Mucosa of gallbladder (tissue), 1 donor: ENCODE data around the gene MARK2. TPM values are rescaled to one million over a fixed set of nuclear protein-coding genes. Genes with fewer than 3 reads are reported as not detected.
A peak's percentile ranks its signal among the peaks of the same experiment; 100 is the strongest.
"Not testable (repeated sequence)": the region's sequence is repeated elsewhere in the genome, so short reads cannot be mapped to it uniquely, and the experiment has no call there.

Experiments used
- DNase-seq: peaks from one replicate; pipeline ENCODE4 v3.0.0-alpha.2; 2020; ENCODE audit warnings: low spot score
- total RNA-seq: library from RNA; stranded (reverse); gene quantifications from one replicate; pipeline ENCODE4 v1.2.1, GENCODE V29; 2021
- donor health status: DM: no; HTN: no; CAD: no.

The MARK2 gene
- total RNA-seq = 65.0 TPM

DNA sequence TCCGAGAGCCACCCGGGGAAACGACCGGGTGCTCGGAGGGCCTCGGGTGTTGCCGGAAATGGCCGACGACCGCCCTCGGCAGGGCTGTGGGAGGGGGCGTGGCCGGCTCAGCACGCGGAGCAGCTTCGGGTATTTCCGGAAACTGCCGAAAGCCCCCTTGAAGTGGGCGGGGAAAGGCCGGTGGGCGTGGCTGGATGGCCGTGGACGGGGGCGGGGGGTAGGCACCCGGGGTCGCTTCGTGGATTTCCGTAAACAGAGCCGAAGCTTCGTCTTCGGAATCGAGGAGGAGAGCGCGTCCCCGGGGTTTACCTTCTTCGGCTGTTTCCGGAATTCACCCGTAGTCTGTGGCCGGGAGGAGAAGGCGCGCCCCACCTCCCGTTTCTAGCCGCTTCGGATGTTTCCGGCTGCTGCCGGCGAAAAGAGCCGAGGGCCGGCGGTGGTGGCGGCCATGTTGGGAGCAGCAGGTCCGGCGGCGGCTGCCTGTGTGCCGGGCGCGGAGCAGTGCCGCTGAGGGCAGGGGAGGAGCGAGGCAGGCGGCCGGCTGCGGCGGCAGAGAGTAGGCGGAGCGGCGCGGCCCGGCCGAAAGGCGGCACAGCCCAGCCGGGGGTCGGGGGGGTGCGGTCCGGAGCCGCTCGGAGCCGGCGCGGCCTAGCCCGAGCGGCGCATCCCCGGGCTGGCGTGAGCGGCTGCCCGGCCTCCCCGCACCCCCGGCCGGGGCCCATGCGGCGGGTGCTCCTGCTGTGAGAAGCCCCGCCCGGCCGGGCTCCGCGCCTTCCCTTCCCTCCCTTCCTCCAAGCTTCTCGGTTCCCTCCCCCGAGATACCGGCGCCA is at the start of gene MARK2:
Gene MARK2 (plus strand): TSS at position 433 of the 830 bp plus-strand sequence. CDS start 397 bp downstream, at position 830.
- DNase-seq = peak; percentile 99

DNA sequence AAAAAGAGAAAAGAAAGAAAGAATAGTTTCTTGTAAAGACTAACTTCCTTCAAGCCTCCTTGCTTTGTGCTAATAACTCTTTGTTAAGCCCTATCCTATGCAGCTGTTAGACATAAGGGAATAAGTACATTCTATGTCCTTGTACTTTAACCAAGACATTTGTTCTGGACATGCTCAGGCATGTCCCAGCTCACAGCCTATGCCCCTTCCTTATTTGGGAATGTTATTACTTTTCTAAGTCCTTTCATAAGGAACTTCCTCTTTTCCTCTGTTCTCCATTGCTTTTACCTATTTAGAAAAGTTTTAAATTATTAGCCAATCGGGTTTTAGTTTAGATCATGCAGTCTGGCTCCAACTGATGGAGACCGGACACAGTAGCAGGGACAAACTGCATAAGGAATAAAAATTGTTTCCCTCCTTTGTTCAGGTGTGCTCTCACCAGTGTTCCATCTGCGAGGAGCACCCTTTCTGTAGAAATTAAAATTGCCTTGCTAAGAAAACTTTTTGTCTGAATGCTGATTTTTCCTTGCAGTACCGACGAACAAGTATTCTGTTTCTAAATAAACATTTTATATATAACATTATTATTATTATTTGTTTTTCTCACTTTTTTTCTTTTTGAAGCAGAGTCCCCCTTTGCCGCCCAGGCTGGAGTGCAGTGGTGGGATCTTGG is 47.3 kb upstream of the MARK2 start:
- DNase-seq = no peak

DNA sequence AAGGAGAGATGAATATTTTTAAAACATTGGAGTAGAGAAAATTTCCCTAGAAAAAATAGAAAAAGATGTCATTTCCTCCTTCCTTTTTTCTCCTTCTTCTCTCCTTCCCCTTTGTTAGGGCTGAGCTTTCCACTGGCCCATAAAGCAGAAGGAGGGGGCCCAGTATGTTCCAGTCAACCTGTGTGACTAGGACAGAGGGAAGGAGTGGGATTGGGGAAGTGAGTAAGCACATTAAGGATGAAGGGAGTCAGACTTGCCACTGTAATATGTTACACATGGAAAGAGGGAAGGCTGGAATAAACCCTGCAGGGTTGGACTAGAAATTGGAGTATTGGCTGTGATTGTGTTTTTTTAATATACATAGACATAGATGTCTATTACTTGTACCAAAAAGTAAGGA is 45.7 kb upstream of the MARK2 start:
- no peak for DNase-seq

DNA sequence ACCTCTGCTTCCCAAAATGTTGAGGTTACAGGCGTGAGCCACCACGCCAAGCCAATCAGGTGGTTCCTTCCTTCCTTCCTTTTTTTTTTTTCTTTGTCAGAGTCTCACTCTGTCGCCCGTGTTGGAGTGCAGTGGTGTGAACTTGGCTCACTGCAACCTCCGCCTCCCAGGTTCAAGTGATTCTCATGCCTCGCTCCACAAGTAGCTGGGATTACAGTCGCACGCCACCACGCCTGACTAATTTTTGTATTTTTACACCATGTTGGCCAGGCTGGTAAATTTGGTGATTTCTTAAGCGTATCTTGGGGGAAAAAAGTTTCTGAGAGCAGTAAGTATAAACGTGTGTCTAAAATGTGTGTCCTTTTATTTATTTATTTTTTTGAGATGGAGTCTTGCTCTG is 43.8 kb upstream of the MARK2 start:
- no peak for DNase-seq

DNA sequence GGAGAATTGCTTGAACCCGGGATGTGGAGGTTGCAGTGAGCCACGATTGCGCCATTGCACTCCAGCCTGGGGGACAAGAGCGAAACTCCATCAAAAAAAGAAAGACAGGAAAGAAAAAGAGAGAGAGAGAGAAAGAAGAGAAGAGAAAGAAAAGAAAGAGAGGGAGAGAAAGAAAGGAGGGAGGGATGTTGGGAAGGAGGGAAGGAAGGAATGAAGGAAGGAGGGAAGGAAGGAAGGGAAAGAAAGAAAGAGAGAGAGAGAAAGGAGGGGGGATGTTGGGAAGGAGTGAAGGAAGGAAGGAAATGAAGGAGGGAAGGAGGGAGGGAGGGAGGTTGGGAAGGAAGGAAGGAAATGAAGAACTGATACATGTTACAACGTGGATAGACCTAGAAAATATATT is 38.0 kb upstream of the MARK2 start:
- no peak for DNase-seq

DNA sequence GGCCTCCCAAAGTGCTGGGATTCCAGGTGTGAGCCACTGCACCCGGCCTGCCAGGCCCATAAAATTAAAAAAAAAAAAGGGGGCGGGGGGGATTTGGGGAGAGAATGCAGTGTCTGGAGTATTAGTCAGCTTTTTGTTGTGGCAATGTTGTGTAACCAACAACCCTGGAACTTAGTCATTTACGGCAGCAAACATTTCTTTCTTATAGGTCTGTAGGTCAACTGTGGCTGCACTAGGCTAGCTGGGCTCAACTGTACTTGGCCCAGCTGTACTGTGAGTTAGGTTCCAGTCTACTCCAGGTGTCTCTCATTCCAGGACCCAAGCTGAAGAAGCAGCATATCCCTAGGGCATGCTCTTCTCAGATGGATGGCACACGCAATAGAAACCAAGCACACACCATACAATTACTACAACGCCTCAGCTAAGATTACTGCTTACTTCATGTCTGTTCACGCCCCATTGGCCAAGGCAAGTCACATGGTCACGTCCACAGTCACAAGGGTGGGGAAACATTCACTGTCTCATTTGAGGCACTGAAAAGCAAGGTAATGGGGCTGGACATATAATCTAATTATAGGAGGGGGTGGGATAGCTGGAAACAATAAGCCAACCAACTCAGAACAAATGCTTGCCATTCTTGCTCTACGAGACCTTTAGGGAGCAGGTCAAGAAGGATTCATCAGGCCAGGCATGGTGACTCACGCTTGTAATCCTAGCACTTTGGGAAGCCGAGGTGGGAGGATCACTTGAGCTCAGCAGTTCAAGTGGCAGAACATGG is 36.1 kb upstream of the MARK2 start:
- DNase-seq = no peak

GRCh38 chr11:63804259-63804658 is 34.7 kb upstream of the MARK2 start:
- DNase-seq = peak; percentile 49

DNA sequence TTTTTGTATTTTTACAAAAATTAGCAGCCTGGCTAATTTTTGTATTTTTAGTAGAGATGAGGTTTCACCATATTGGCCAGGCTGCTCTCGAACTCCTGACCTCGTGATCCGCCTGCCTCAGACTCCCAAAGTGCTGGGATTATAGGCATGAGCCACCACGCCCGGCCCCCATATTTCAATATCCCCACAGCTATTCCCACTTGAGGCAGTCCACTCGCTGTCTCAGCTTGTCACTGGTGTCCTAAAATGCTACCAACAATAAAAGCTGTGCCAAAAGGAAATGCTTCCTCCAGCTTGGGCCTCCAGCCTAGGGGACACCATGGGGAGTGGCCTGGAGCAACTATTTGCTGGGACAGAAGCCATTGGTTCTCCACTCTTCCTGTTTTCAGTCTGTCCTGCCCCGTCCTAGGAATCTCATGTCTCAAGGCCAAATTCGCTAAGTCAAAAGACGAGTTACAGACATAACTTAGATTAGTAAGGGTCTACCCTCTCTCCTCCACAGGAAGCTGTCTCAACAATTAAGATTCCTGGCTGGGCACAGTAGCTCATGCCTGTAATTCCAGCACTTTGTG is 33.0 kb upstream of the MARK2 start:
- no peak for DNase-seq

- not testable (repeated sequence) for DNase-seq
Observed at GRCh38 chr11:63810383-63810782, 28.5 kb upstream of the MARK2 start.

GRCh38 chr11:63811522-63811921 is 27.4 kb upstream of the MARK2 start:
- no peak for DNase-seq

- DNase-seq = peak; percentile 72
Observed at GRCh38 chr11:63813035-63813562, 25.8 kb upstream of the MARK2 start, which contains the start of gene SPINDOC. Gene SPINDOC (plus strand): TSS chr11:63813456. CDS start chr11:63813687, 231 bp downstream.

GRCh38 chr11:63813563-63814382 is 25.1 kb upstream of the MARK2 start:
- peak; percentile 29 for DNase-seq

DNA sequence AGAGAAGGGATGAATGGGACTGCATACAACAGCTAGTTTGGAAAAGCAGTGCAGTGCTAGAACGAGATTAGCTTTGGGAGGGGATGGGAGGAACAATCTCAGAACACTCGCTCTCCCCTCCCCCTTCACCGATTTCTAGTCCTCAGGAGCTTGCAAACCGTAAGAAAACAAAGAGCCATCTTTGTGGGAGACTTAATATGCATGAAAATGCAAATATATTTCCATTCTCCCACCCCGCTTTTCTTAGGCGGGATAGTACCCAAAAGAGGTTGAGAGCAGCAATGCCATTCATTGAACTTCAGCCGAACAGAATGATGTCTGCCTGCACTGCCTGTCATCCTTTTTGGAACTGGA is 24.6 kb upstream of the MARK2 start:
- DNase-seq = no peak

DNA sequence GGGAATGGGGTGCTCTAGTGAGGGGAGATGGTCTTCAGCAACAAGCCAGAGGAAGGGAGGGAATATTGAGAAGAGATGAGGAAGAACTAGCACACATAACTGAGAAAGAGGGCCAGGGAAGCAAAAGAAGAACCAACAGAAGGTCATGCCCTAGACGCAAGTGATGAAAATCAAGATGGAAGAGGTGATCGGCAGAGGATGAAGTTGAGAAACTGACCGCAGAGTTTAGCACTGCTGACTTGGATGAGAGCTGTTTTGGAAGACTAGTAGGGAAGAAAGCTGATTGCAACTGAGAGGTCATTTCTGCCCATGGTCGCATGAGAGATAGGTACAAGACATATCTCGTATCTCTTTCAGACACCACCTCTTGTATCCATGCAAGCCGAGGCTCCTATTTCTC is 22.7 kb upstream of the MARK2 start:
- no peak for DNase-seq

GRCh38 chr11:63816732-63817131 is 22.2 kb upstream of the MARK2 start:
- no peak for DNase-seq

- DNase-seq = no peak
Observed at GRCh38 chr11:63817758-63818498, 21.0 kb upstream of the MARK2 start.

DNA sequence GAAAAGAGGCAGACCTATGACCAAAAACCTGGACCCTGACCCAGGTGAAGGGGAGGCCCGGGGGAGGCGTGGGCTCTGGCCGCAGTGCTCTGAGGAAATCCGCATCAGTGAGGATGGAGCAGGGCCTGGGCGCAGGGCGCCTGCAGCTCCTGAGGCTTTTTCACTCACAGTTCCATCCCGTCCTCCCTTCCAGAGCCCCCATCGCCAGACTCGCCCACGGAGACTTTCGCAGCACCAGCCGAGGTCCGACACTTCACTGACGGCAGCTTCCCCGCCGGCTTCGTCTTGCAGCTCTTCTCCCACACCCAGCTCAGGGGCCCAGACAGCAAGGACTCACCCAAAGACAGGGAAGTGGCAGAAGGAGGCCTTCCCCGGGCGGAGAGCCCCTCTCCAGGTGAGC is 20.3 kb upstream of the MARK2 start:
- no peak for DNase-seq

DNA sequence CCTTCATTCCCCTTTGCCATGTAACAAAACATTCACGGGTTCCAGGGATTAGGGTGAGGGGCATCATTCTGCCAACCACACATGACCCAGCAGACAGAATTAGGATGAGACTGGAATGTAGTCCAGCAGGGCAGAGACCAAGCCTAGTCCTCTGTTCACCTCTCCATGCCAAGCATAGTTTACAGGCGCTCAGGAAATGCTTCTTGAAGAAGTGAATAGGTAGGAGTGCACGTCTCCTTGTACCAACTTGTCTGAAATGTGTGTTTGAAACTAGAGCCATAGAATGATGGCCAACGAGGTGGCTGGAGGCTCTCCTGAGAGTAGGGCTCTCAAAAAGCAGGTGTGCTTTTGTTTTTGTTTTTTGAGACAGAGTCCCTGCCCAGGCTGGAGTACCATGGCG is 17.5 kb upstream of the MARK2 start:
- DNase-seq = no peak

DNA sequence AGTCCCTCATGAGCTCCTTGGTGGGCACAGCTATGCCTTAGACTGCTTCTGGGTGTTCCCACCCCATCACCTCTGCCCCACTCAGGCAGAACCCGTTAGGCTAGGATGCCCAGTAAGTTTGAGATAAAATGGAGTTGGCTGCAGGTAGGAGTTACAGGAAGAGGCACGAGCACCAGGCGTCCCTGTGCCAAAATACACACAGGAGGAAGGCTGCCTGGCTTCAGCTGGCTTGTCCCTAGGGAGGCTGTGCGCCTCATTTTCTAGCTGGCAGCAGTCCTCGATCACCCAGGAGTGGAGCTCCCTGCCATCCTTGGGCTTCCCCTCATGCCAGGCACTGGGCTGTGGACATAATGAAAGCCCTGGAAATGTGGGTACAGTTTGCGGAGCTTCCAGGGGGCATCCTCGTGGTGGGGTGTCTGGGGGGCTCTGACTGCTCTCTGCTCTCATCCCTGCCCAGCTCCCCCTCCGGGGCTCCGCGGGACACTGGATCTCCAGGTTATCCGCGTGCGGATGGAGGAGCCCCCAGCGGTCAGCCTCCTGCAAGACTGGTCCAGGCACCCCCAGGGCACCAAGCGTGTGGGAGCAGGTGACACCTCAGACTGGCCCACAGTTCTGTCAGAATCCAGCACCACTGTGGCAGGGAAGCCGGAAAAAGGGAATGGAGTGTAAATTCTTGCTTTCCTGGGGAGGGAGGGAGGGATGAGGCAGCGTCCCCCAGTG is 12.3 kb upstream of the MARK2 start:
- no peak for DNase-seq
